LNCAP (cell line): ENCODE results near the gene TGFBI.

ENCODE experiments used
- TF ChIP-seq, protein P1 (sequence below): fragments of 450-650 bp; IDR thresholded peaks from 2 replicates; pipeline ENCODE4 v1.5.1; 2017; ENCODE audit warnings: mild to moderate bottlenecking

TGFBI gene

DNA sequence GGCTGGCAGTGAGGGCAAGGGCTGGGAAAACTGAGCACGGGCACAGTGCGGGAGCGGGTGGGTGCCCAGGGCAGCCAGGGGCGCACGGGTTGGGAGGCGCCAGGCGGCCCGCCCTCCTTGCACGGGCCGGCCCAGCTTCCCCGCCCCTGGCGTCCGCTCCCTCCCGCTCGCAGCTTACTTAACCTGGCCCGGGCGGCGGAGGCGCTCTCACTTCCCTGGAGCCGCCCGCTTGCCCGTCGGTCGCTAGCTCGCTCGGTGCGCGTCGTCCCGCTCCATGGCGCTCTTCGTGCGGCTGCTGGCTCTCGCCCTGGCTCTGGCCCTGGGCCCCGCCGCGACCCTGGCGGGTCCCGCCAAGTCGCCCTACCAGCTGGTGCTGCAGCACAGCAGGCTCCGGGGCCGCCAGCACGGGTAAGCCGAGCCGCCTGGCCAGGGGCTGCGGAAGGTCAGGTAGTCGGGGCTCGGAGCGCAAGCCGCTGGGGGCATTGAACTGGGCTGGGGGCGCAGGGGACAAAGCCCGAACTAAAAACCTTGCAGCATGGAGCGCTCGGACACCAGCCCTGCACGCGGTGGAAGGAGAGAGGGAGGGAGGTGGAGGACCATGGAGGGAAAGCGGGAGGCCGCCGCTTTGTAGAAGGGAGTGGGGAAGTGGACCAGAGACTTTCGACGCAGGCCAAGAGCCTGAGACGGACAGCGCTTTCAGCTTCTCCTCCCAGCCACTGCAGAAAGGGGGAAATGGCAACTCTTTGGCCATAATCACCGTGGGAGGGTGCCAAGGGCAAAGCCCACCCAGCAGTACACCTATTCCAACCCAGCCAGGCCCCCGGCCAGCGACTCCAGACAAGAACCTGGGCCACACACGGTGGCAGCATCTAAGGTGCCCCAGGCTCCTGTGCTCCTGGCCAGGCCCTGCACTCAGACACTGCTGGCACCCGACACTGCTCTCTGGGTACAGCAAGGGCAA is at the start of gene TGFBI:
Gene TGFBI, plus strand, starts transcription at position 207 of the 961 bp plus-strand sequence. Its CDS starts 68 bp downstream, at position 275.
- TF ChIP-seq, protein P1, sequence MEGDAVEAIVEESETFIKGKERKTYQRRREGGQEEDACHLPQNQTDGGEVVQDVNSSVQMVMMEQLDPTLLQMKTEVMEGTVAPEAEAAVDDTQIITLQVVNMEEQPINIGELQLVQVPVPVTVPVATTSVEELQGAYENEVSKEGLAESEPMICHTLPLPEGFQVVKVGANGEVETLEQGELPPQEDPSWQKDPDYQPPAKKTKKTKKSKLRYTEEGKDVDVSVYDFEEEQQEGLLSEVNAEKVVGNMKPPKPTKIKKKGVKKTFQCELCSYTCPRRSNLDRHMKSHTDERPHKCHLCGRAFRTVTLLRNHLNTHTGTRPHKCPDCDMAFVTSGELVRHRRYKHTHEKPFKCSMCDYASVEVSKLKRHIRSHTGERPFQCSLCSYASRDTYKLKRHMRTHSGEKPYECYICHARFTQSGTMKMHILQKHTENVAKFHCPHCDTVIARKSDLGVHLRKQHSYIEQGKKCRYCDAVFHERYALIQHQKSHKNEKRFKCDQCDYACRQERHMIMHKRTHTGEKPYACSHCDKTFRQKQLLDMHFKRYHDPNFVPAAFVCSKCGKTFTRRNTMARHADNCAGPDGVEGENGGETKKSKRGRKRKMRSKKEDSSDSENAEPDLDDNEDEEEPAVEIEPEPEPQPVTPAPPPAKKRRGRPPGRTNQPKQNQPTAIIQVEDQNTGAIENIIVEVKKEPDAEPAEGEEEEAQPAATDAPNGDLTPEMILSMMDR: no peak

DNA sequence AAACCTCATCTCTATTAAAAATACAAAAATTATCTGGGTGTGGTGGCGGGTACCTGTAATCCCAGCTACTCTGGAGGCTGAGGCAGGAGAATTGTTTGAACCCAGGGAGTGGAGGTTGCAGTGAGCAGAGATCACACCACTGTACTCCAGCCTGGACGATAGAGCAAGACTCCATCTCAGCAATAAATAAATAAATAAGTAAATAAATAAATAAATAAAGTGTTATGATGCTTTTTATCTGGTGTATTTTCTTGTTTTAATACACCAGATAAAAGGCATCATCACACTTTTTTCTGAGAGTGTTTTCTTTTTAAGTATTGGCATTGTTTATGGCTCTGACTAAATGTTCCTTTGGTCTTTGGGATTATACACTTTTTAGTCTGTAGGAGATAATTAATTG is 49.8 kb upstream of the TGFBI start:
- TF ChIP-seq, protein P1: no peak

DNA sequence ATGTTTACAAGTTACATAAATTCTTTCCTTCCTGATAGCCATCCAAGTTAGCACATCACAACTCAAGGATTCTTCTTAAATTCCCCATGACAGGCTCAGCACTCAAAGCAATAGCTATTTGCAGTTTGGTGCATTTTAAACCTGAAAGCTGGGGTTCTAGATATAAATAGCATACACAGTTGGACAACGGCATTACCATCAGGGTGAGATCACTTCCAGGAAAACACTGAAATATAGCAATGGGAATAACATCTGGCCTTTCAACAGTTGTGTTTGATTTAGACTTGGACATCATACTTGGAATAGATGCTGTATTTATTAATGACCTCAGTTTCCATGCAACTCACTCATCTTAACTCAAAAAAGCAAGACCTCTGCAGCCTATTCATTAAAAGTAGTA is 49.3 kb upstream of the TGFBI start:
- TF ChIP-seq, protein P1: no peak

DNA sequence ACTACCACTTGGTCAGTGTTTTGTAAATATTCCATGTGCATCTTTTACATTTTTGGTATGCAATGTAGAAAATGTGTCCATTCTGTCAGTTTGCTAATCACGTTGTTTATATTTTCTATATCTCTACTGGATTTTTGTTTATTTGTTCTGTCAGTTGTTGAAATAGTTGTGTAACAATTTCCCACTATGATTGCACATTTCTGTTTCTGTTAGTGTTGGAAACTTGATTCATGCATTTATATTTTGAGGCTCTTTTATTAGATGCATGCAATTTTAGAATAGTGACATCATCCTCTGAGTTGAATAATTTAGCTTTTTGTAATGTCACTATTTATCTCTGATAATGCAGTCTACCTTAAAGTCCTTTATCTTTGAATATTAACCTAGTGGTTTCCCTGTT is 48.2 kb upstream of the TGFBI start:
- TF ChIP-seq, protein P1: no peak

DNA sequence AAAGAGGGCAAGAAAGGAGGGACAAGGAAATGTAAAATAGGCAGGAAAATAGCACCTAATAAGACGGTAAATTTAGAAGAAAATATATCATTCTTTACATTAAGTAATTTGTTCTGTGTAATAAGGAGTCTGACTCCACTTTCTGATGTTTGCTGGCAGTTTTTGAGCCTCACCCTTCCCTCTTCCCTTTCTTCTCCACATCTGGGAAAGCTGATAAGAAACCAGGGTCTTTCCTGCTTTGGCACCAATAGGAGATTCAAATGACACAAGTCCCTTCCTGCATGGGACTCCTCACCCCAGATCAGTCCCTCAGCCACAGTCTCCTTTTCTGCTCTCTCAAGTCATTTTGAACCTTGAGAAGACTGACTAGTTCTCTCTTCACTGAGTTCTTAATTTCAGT is 42.8 kb upstream of the TGFBI start:
- TF ChIP-seq, protein P1: no peak

DNA sequence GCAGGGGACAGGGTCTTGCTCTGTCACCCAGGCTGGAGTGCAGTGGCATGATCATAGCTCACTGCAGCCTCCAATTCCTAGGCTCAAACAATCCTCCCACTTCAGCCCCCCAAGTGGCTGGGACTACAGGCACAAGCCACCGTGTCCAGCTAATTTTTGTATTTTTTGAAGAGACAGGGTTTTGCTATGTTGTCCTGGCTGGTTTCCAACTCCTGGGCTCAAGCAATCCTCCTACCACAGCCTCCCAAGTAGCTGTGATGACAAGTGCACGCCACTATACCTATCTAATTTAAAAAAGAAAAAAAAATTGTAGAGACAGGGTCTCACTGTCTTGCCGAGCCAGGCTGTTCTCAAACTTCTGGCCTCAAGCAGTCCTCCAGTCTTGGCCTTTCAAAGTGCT is 42.4 kb upstream of the TGFBI start:
- TF ChIP-seq, protein P1: no peak

DNA sequence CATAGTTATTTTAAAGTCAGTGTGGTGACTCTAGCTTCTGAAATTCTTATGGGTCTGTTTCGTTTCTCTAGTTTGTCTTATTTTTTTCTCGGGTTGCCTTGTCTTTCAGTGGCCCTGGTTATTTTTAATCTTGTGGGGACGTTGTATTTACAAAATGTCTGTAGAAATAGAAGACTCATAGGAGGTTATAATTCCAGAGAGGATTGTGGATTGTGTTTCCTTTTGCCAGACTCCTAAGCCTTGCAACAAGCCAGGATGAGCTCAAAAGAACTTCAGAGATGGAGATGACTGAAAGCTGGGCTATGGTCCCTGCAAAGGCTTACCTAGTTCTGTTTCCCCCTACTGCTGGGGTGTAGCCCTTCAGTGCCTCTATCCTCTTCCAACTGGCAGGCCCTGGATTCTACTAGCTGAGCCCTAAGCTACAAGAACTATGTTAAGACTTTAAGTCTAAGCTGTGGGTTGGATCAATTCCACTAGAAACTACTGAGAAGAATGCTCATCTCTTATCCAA is 41.8 kb upstream of the TGFBI start:
- TF ChIP-seq, protein P1: no peak
